ENCODE results near the gene DOCK1.

DOCK1 gene

GRCh38 chr10:127415901-127416581 lies 510.8 kb downstream of the DOCK1 start:
- Histone ChIP-seq H3K27ac (ENCODE audit: low read depth, low read length) (no peak overlapping the region), H3K9ac (ENCODE audit: low read length) (no peak overlapping the region), H3K36me3 (ENCODE audit: control insufficient read depth, insufficient read depth, low read length) (peaks cover 9% of the 10 kb centered on the region), H3K4me1 (ENCODE audit: control insufficient read depth, insufficient read depth, low read length) (no peaks in the 10 kb centered on the region), H3K27me3 (ENCODE audit: control insufficient read depth, insufficient read depth, low read length) (no peaks in the 10 kb centered on the region), H3K4me3 (ENCODE audit: low read length) (no peak overlapping the region)

DNA sequence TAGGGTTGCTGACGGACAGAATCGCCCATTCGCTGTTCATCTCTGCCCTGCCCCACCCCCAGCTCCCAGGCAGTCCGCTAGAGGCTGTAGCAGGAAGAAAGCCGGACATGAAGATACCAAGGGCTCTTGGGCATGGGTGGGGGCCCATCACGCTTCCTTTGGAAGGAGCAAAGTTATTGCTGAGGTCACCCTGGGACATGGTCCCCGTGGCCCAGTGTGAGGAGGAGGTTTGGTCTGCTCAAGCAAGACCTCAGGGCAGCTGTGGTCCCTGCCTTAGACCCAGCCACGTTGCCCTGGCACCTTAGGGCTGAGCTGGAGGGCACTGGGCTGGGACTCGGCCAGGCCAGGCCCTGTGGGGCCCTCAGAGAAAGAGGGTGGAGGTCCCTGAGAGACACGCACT lies 511.8 kb downstream of the DOCK1 start:
- H3K4me3 ChIP-seq (ENCODE audit: low read length) = no peak overlapping the region
- peaks cover 9% of the 10 kb centered on the region for H3K36me3 ChIP-seq (ENCODE audit: control insufficient read depth, insufficient read depth, low read length)
- no peaks in the 10 kb centered on the region for H3K4me1 ChIP-seq (ENCODE audit: control insufficient read depth, insufficient read depth, low read length)
- H3K27me3 ChIP-seq (ENCODE audit: control insufficient read depth, insufficient read depth, low read length) = no peaks in the 10 kb centered on the region
- H3K27ac ChIP-seq (ENCODE audit: low read depth, low read length) = no peak overlapping the region
- no peak overlapping the region for H3K9ac ChIP-seq (ENCODE audit: low read length)

GRCh38 chr10:127417686-127418401 lies 512.6 kb downstream of the DOCK1 start:
- Histone ChIP-seq H3K36me3 (ENCODE audit: control insufficient read depth, insufficient read depth, low read length) (peaks cover 9% of the 10 kb centered on the region), H3K9ac (ENCODE audit: low read length) (no peak overlapping the region), H3K4me1 (ENCODE audit: control insufficient read depth, insufficient read depth, low read length) (no peaks in the 10 kb centered on the region), H3K27ac (ENCODE audit: low read depth, low read length) (no peak overlapping the region), H3K27me3 (ENCODE audit: control insufficient read depth, insufficient read depth, low read length) (no peaks in the 10 kb centered on the region), H3K4me3 (ENCODE audit: low read length) (no peak overlapping the region)

GRCh38 chr10:127418536-127419168 lies 513.4 kb downstream of the DOCK1 start:
- Histone ChIP-seq H3K36me3 (ENCODE audit: control insufficient read depth, insufficient read depth, low read length) (peaks cover 9% of the 10 kb centered on the region), H3K4me1 (ENCODE audit: control insufficient read depth, insufficient read depth, low read length) (no peaks in the 10 kb centered on the region), H3K9ac (ENCODE audit: low read length) (no peak overlapping the region)

DNA sequence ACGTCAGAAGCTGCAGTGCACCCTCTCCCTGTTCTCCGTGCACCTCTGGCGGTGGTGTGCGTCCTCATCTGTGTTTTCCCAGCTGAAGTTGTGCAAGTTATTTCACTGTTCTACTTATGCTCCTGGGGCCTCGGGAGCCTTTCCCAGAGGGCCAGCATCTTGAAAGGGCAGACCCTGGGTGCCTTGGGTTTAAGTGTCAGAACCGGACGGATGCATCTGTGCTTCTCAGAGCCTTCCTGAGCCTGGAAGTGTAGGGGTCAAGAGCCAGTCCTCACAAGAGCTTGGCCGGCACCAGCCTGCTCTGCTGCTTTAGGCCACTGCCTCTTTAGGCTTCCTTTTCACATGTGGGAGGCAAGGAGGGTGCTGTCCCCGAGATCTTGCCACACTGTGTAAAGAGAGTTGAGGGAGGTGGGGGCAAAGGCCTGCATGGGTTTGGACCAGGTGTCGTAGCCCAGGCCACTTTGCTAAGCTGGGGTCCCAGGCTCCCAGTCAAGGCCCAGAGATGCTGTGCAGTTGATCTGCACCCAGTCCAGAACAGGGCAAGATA lies 515.0 kb downstream of the DOCK1 start:
- H3K27me3 ChIP-seq (ENCODE audit: control insufficient read depth, insufficient read depth, low read length) = no peaks in the 10 kb centered on the region
- no peak overlapping the region for H3K4me3 ChIP-seq (ENCODE audit: low read length)
- H3K36me3 ChIP-seq (ENCODE audit: control insufficient read depth, insufficient read depth, low read length) = peaks cover 9% of the 10 kb centered on the region
- H3K9ac ChIP-seq (ENCODE audit: low read length) = no peak overlapping the region
- no peak overlapping the region for H3K27ac ChIP-seq (ENCODE audit: low read depth, low read length)
- H3K4me1 ChIP-seq (ENCODE audit: control insufficient read depth, insufficient read depth, low read length) = no peaks in the 10 kb centered on the region

More at GRCh38 chr10:127418536-127419168, 513.4 kb downstream of the DOCK1 start:
- Histone ChIP-seq H3K27ac (ENCODE audit: low read depth, low read length) (no peak overlapping the region), H3K4me3 (ENCODE audit: low read length) (no peak overlapping the region), H3K27me3 (ENCODE audit: control insufficient read depth, insufficient read depth, low read length) (no peaks in the 10 kb centered on the region)

DNA sequence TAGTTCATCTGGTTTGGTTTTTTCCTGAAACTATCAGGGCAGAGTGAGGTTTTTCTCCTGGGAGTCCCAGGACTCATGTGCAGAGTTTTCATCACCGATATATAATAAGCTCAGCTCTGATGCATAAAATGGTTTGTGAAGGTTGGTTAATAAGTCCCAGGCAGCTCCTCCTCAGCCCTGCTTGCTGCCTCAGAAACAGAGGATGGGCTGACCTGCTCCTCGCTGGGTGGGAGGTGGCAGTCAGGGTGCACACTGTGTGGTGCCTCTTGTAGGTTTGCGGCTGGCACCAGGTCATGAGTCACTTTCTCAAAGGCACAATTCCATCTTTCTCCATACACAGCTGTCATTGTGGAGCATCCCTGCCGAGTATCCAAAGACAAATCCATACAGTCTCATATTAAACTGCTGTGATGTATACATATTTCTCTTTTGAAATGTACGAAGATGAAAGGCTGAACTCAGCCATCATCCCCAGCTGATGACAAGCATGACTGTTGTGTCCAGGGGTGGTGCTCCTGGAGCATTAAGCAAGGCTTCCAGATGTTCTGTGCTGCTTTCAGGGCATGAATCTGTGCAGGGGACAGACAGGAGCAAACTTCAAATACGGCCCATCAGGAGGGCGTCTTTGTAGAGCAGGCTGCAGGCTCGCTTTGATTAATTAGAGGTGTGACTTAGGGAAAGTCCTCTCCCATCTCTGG lies 518.1 kb downstream of the DOCK1 start:
- H3K9ac ChIP-seq (ENCODE audit: low read length) = no peak overlapping the region
- no peaks in the 10 kb centered on the region for H3K4me1 ChIP-seq (ENCODE audit: control insufficient read depth, insufficient read depth, low read length)
- peaks cover 11% of the 10 kb centered on the region for H3K36me3 ChIP-seq (ENCODE audit: control insufficient read depth, insufficient read depth, low read length)
- no peak overlapping the region for H3K4me3 ChIP-seq (ENCODE audit: low read length)
- H3K27me3 ChIP-seq (ENCODE audit: control insufficient read depth, insufficient read depth, low read length) = no peaks in the 10 kb centered on the region
- no peak overlapping the region for H3K27ac ChIP-seq (ENCODE audit: low read depth, low read length)

DNA sequence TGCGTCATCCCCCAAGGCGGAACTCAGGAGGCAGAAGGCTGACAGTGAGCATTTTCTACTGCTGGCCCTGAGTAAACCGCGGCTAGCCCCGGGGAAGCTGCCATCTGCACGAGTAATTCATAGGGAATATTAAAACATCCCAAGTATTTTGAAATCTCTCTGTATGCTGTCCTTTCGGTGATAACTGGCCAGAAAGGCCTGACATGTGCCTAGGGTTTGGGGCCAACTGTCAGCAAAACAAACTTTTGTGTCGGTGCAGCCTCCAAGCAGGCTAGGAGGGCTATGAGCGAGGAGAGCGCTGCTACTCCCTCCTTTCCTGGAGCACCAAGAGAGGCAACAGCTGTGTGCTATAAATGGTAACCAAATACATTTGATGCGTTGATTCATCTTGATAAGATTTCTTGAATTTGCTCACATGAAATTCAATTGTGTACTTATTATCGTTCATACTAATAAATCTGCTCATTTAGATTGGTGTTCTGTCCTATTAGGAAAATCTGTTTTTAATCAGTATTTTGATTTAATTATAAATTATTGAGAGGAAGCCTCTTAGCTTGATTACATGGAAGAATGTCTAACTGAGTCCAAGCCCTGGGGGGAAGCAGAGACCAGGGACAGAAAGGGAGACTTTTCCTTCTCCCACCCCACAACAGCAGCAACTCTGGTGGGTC lies 519.5 kb downstream of the DOCK1 start:
- Histone ChIP-seq H3K4me1 (ENCODE audit: control insufficient read depth, insufficient read depth, low read length) (no peaks in the 10 kb centered on the region), H3K36me3 (ENCODE audit: control insufficient read depth, insufficient read depth, low read length) (peaks cover 11% of the 10 kb centered on the region), H3K27me3 (ENCODE audit: control insufficient read depth, insufficient read depth, low read length) (no peaks in the 10 kb centered on the region), H3K27ac (ENCODE audit: low read depth, low read length) (no peak overlapping the region), H3K9ac (ENCODE audit: low read length) (no peak overlapping the region), H3K4me3 (ENCODE audit: low read length) (no peak overlapping the region)

- Histone ChIP-seq H3K27ac (ENCODE audit: low read depth, low read length) (no peak overlapping the region), H3K36me3 (ENCODE audit: control insufficient read depth, insufficient read depth, low read length) (peaks cover 5% of the 10 kb centered on the region), H3K27me3 (ENCODE audit: control insufficient read depth, insufficient read depth, low read length) (no peaks in the 10 kb centered on the region), H3K9ac (ENCODE audit: low read length) (no peak overlapping the region), H3K4me3 (ENCODE audit: low read length) (no peak overlapping the region), H3K4me1 (ENCODE audit: control insufficient read depth, insufficient read depth, low read length) (no peaks in the 10 kb centered on the region)
Observed at GRCh38 chr10:127426746-127427145, 521.5 kb downstream of the DOCK1 start.

DNA sequence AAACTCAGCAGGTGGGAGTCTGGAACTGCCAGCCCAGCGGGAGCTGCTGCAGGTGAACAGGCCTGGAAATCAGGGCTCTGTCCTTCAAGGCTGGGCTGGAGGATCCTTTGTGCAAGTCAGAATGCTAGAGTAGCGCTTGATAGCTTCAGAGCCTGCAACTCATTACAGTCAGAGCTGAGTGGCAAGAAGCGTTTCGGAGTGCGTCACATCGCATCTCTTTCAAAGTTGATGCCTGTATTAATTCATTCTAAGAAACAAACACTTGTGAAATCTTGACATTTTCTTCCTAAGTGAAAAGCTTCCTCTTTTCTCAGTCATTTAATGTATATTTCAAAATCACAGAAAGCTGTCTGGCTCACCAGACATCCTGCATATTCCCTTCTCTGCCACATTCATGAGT lies 522.7 kb downstream of the DOCK1 start:
- Histone ChIP-seq H3K9ac (ENCODE audit: low read length) (no peak overlapping the region), H3K4me3 (ENCODE audit: low read length) (no peak overlapping the region), H3K36me3 (ENCODE audit: control insufficient read depth, insufficient read depth, low read length) (peaks cover 5% of the 10 kb centered on the region), H3K4me1 (ENCODE audit: control insufficient read depth, insufficient read depth, low read length) (no peaks in the 10 kb centered on the region), H3K27me3 (ENCODE audit: control insufficient read depth, insufficient read depth, low read length) (no peaks in the 10 kb centered on the region), H3K27ac (ENCODE audit: low read depth, low read length) (no peak overlapping the region)

- H3K4me3 ChIP-seq (ENCODE audit: low read length) = no peak overlapping the region
- no peaks in the 10 kb centered on the region for H3K27me3 ChIP-seq (ENCODE audit: control insufficient read depth, insufficient read depth, low read length)
- no peak overlapping the region for H3K9ac ChIP-seq (ENCODE audit: low read length)
- no peaks in the 10 kb centered on the region for H3K4me1 ChIP-seq (ENCODE audit: control insufficient read depth, insufficient read depth, low read length)
- H3K27ac ChIP-seq (ENCODE audit: low read depth, low read length) = no peak overlapping the region
- H3K36me3 ChIP-seq (ENCODE audit: control insufficient read depth, insufficient read depth, low read length) = peaks cover 5% of the 10 kb centered on the region
Observed at GRCh38 chr10:127428385-127428980, 523.3 kb downstream of the DOCK1 start.

- no peak overlapping the region for H3K27ac ChIP-seq (ENCODE audit: low read depth, low read length)
- H3K9ac ChIP-seq (ENCODE audit: low read length) = no peak overlapping the region
- H3K27me3 ChIP-seq (ENCODE audit: control insufficient read depth, insufficient read depth, low read length) = no peaks in the 10 kb centered on the region
- peaks cover 5% of the 10 kb centered on the region for H3K36me3 ChIP-seq (ENCODE audit: control insufficient read depth, insufficient read depth, low read length)
- no peak overlapping the region for H3K4me3 ChIP-seq (ENCODE audit: low read length)
- H3K4me1 ChIP-seq (ENCODE audit: control insufficient read depth, insufficient read depth, low read length) = no peaks in the 10 kb centered on the region
Observed at GRCh38 chr10:127429601-127430312, 524.5 kb downstream of the DOCK1 start.
